ENCODE results near the gene MS4A4A.

GRCh38 chr11:60338053-60338452, 57.6 kb downstream of the MS4A4A start:
- TF ChIP-seq HDAC6 (IDR thresholded peaks at IDR 0.05; ENCODE audit: unreplicated experiment) (no peak), KDM1A (IDR thresholded peaks at IDR 0.05; ENCODE audit: borderline replicate concordance) (no peak), SREBF2 (IDR thresholded peaks at IDR 0.05; ENCODE audit: low read length) (no peak), POLR2AphosphoS5 (IDR thresholded peaks at IDR 0.05; ENCODE audit: low read length) (no peak), MYB (IDR thresholded peaks at IDR 0.05; ENCODE audit: borderline replicate concordance, low read depth, low read length) (no peak), CHD2 (IDR thresholded peaks at IDR 0.05; ENCODE audit: borderline replicate concordance, low read depth, low read length) (no peak), CTCF (IDR thresholded peaks at IDR 0.05 in 2 of 3, conservative IDR thresholded peaks at IDR 0.05 in 1 of 3; ENCODE audit: control insufficient read depth in 2 of 3, extremely low read depth in 1 of 3, insufficient read depth in 1 of 3, low read depth in 3 of 3, low read length in 3 of 3) (no peak), CEBPB (IDR thresholded peaks at IDR 0.05; ENCODE audit: borderline replicate concordance in 1 of 2, low read depth in 2 of 2, low read length in 2 of 2) (no peak)
- TF ChIP-seq, protein P1, sequence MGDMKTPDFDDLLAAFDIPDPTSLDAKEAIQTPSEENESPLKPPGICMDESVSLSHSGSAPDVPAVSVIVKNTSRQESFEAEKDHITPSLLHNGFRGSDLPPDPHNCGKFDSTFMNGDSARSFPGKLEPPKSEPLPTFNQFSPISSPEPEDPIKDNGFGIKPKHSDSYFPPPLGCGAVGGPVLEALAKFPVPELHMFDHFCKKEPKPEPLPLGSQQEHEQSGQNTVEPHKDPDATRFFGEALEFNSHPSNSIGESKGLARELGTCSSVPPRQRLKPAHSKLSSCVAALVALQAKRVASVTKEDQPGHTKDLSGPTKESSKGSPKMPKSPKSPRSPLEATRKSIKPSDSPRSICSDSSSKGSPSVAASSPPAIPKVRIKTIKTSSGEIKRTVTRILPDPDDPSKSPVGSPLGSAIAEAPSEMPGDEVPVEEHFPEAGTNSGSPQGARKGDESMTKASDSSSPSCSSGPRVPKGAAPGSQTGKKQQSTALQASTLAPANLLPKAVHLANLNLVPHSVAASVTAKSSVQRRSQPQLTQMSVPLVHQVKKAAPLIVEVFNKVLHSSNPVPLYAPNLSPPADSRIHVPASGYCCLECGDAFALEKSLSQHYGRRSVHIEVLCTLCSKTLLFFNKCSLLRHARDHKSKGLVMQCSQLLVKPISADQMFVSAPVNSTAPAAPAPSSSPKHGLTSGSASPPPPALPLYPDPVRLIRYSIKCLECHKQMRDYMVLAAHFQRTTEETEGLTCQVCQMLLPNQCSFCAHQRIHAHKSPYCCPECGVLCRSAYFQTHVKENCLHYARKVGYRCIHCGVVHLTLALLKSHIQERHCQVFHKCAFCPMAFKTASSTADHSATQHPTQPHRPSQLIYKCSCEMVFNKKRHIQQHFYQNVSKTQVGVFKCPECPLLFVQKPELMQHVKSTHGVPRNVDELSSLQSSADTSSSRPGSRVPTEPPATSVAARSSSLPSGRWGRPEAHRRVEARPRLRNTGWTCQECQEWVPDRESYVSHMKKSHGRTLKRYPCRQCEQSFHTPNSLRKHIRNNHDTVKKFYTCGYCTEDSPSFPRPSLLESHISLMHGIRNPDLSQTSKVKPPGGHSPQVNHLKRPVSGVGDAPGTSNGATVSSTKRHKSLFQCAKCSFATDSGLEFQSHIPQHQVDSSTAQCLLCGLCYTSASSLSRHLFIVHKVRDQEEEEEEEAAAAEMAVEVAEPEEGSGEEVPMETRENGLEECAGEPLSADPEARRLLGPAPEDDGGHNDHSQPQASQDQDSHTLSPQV (IDR thresholded peaks at IDR 0.05) = no peak

All from GM12878 (cell line).